ENCODE data around the gene CTBP1. TPM values are rescaled to one million over a fixed set of nuclear protein-coding genes. Genes with fewer than 3 reads are reported as not detected.

The CTBP1 gene
- total RNA-seq, 1 donor from 2014 or later, result 169 TPM

DNA sequence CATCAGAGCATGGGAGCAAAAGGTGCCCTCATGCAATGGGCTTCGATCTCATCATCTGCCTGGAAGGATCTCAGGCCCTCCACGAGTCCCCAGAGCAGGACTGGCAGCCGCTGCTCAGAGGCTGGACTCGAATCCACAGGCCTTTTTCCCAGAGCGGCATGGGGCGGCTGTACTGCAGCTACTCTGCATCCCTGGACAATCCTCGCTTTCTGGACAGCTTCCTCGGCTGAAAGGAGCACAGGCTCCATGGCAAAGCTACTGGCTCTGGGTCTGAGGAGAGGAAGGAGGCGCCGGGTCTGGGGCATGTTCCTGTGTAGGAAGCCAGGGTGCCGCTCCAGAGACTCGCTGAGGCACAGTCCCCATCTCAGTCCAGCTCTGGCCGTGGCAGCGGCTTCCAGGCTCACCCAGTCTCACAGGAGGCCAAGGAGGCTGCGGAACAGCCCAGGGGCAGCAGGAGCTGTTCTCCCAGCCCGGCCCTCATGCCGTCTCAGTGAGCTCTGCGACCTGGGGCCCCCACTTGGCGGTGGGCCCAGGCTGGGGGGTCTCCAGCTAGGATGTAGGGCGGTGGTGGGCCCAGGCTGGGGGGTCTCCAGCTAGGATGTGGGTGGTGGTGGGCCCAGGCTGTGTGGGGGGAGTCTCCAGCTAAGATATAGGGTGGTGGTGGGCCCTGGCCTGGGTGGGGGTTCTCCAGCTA lies 73.8 kb downstream of the CTBP1 start:
- no peak overlapping the region for H3K4me3 ChIP-seq
- DNase-seq (no peak), ATAC-seq (no peak)
- H3K36me3 ChIP-seq, result no peaks in the 10 kb centered on the region
- H3K9me3 ChIP-seq, result no peaks in the 10 kb centered on the region
- no peak overlapping the region for H3K27ac ChIP-seq
- intact Hi-C loops (cut with DNase I), result no loop called here
- TF ChIP-seq, protein P1, sequence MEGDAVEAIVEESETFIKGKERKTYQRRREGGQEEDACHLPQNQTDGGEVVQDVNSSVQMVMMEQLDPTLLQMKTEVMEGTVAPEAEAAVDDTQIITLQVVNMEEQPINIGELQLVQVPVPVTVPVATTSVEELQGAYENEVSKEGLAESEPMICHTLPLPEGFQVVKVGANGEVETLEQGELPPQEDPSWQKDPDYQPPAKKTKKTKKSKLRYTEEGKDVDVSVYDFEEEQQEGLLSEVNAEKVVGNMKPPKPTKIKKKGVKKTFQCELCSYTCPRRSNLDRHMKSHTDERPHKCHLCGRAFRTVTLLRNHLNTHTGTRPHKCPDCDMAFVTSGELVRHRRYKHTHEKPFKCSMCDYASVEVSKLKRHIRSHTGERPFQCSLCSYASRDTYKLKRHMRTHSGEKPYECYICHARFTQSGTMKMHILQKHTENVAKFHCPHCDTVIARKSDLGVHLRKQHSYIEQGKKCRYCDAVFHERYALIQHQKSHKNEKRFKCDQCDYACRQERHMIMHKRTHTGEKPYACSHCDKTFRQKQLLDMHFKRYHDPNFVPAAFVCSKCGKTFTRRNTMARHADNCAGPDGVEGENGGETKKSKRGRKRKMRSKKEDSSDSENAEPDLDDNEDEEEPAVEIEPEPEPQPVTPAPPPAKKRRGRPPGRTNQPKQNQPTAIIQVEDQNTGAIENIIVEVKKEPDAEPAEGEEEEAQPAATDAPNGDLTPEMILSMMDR (IDR thresholded peaks at IDR 0.05), result no peak
- H3K4me1 ChIP-seq, result peaks cover 24% of the 10 kb centered on the region
- peaks cover 27% of the 10 kb centered on the region for H3K27me3 ChIP-seq

DNA sequence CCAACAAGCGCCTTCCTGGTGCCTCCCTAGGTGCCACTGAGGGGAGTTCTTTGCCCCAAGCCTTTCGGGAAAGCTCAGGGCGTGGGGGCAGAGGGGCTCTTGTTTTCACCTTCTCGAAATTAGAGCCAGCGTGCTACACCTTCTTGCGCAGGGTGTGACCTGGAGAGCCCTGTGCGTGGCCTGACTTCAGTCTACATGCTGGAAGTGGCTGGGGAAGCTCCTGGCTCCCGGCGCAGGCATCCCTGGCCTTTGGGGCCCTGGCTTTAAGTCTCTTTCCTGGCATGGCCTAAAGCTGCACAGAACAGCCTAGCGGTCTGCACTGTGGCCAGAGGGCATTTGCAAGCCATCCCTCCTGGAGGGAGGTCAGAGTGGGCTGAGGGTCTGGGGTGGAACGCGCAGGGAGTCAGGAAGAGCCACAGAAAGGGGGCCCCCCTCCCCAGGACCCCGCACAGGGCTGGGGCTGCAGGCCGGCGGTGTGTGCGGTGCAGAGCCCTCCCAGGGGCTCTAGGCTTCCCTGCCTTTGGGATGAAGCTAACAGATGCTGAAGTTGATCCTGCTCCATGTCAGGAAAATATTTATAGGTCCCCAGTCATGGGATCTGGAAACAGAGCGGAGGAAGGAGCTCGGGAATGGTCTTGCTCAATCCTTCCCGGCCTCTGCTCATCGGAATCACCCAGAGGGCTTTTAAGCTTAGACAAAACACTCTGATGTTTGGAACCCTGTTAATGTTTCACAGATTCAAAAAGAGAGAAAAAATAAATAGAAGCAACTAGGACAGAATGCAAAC lies 75.8 kb downstream of the CTBP1 start:
- Histone ChIP-seq H3K4me3 (no peak overlapping the region), H3K4me1 (peaks cover 28% of the 10 kb centered on the region), H3K9me3 (no peaks in the 10 kb centered on the region), H3K27ac (peak overlapping the region; percentile 55), H3K36me3 (no peaks in the 10 kb centered on the region), H3K27me3 (peaks cover 33% of the 10 kb centered on the region)
- DNase-seq (peak; percentile 61), ATAC-seq (no peak)
- intact Hi-C loops (cut with DNase I), result no loop called here
- TF ChIP-seq, protein P1 (IDR thresholded peaks at IDR 0.05), result no peak

DNA sequence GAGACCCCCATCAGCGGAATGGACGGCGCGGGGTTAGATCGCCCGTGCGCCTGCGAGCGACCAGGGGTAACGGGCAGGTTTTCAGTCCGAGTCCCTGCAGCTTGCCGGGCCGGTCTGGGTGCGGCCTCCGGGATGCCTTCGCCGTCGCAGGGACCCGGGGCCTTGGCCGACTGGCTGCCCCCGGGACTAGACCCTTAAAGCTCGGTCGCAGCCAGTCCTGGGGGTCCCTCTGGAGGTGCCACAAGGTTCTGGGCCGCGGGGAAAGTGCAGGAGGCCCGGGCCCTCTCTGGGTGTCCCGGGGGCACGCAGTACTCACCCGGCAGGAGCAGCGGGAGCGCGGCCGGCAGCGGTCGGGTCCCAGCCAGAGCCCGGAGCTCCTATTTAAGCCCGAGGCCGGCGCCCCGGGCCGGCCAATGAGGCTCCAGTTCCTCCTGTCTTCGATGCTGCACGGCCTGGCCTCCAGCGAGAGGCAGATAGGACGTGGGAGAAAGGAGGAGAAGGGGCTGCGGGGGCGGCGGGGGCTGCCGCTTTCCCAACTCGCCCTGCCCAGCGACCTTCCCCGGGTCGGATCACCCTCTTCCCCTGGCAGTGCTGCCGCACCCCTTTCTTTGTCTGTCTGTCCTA lies 76.6 kb downstream of the CTBP1 start, which contains the start of gene SPON2:
Gene SPON2 (minus strand): TSS at position 356 of the 624 bp plus-strand sequence.
- ATAC-seq (peak; percentile 1), DNase-seq (peak; percentile 73)
- intact Hi-C loops (cut with DNase I), result no loop called here
- Histone ChIP-seq H3K4me1 (peaks cover 33% of the 10 kb centered on the region), H3K4me3 (peak within 1 kb of the TSS; percentile 48), H3K9me3 (no peaks in the 10 kb centered on the region), H3K36me3 (no peaks in the 10 kb centered on the region), H3K27me3 (peaks cover 33% of the 10 kb centered on the region), H3K27ac (peak within 1 kb of the TSS; percentile 55)
- TF ChIP-seq, protein P1 (IDR thresholded peaks at IDR 0.05), result no peak

DNA sequence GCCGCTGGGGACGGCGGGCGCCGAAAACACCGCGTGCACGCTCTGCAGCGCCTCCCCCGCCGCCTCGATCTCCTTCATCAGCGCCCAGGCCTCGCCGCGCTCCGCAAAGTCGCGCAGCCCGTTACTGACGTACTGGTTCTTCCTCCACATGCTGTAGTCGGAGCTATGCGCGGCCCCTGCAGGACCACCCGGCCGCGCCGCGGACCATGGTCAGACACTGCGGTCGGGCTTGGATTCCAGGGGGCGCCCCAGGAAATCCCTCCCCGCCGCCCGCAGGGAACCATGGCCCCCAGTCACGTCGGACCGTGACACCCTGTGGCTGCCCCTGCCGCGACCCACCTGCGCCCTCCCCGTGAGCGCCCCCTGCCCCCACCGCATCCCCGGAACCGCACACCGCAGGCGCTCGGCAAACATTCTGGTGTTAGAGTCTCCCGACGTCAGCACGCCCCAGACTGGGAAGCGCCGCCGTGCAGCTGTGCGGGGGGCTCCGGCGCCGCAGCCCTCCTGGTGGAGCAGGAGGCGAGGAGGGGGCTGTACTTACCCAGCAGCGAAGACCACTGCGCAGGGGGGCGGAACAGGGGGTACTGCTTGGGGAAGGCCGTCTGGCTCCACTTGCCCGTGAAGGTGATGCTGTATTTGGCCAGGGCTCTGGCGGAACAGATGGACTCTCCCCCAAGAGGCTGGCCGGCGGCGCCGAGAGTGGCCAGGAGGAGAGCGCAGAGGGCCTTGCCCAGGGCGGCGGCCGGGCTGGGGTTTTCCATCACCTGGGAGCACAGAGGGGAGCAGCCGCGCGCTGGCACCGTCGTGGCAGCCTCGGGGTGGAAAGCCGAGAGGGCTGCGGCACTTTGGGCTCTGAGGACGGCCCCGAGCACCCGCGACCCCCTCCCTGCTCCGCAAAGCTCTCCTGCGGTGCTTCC lies 77.4 kb downstream of the CTBP1 start:
- H3K9me3 ChIP-seq, result no peaks in the 10 kb centered on the region
- intact Hi-C loops (cut with DNase I), result no loop called here
- H3K4me1 ChIP-seq, result peaks cover 33% of the 10 kb centered on the region
- H3K36me3 ChIP-seq, result no peaks in the 10 kb centered on the region
- H3K27ac ChIP-seq, result peak overlapping the region; percentile 55
- TF ChIP-seq, protein P1 (IDR thresholded peaks at IDR 0.05), result no peak
- peak; percentile 62 for DNase-seq
- H3K27me3 ChIP-seq, result peaks cover 33% of the 10 kb centered on the region
- ATAC-seq, result peak; percentile 1
- peak overlapping the region; percentile 48 for H3K4me3 ChIP-seq

DNA sequence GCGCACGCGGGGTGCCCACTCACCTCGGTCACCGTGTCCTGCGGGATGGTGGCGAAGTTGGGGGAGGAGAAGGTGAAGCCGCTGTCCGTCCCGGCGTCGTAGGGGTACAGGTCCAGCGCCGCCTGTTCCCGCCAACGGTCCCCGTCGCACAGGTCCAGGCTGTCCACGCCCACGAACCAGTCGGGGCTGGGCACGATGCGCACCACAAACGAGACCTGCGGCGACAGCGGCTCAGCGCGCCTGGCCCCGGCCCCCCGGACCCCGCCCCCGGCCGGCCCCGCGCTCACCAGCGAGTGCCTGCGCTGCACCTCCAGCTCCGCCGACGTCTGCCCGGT lies 78.0 kb downstream of the CTBP1 start:
- TF ChIP-seq, protein P1 (IDR thresholded peaks at IDR 0.05), result no peak
- H3K4me1 ChIP-seq, result peaks cover 33% of the 10 kb centered on the region
- H3K9me3 ChIP-seq, result no peaks in the 10 kb centered on the region
- intact Hi-C loops (cut with DNase I), result no loop called here
- no peak for ATAC-seq
- no peak overlapping the region for H3K27ac ChIP-seq
- peak; percentile 70 for DNase-seq
- peak overlapping the region; percentile 48 for H3K4me3 ChIP-seq
- no peaks in the 10 kb centered on the region for H3K36me3 ChIP-seq
- peaks cover 33% of the 10 kb centered on the region for H3K27me3 ChIP-seq

Data from upper lobe of right lung (tissue), 1 donor.